Esophagus squamous epithelium (tissue), 5 donors: Measurements from ENCODE around the gene MTA3. TPM values are rescaled to one million over a fixed set of nuclear protein-coding genes. Genes with fewer than 3 reads are reported as not detected.
"Not testable (repeated sequence)": the region's sequence is repeated elsewhere in the genome, so short reads cannot be mapped to it uniquely, and the experiment has no call there.

ENCODE experiments used
- DNase-seq: peaks from one replicate; lab custom pipeline; 2025; lab: John Stamatoyannopoulos, UW
- H3K27ac ChIP-seq, 4 donors: fragments of 200-600 bp; sonication (generic); one replicate each; pipeline ENCODE4 v1.5.1; 2016 to 2019; ENCODE audit warnings: mild to moderate bottlenecking in 1 of 4
- H3K27me3 ChIP-seq, 4 donors: fragments of 200-600 bp; sonication (generic); 1 replicate in 3 of 4; 2 replicates in 1 of 4; pipeline versions ENCODE4 v1.5.1 to v1.6.0; 2017 to 2021; ENCODE audit warnings: antibody characterized with exemption in 1 of 4
- H3K36me3 ChIP-seq, 3 donors: fragments of 200-600 bp; sonication (generic); one replicate each; pipeline ENCODE4 v1.5.1; 2016 to 2019
- H3K4me1 ChIP-seq, 3 donors: fragments of 200-600 bp; sonication (generic); one replicate each; pipeline ENCODE4 v1.5.1; 2017 to 2019
- H3K4me3 ChIP-seq, 4 donors: fragments of 200-600 bp; sonication (generic); 1 replicate in 3 of 4; 2 replicates in 1 of 4; pipeline ENCODE4 v1.5.1; 2016 to 2019; ENCODE audit warnings: mild to moderate bottlenecking in 2 of 4, moderate library complexity in 1 of 4
- H3K9me3 ChIP-seq, 3 donors: fragments of 200-600 bp; sonication (generic); one replicate each; pipeline ENCODE4 v1.5.1; 2016 to 2019
- POLR2A ChIP-seq, 4 donors: fragments of 450-650 bp; IDR thresholded peaks; one replicate each; pipeline ENCODE4 v1.6.1; 2017; ENCODE audit warnings: antibody characterized with exemption in 4 of 4, mild to moderate bottlenecking in 4 of 4, moderate library complexity in 3 of 4
- WGBS, 2 donors: methylation state at CpG; one replicate each; pipeline ENCODE4 v1.1.5; 2018; 5-methylcytosine and 5-hydroxymethylcytosine counted together
- intact Hi-C: fragments of 100-400 bp; cut with DNase I; formaldehyde crosslinking; loops from one replicate; pipeline ENCODE4 v1.15.0; 2022
- total RNA-seq, 4 donors: library from RNA; depleted of rRNA; stranded (reverse); fragments of >200 nt; gene quantifications; one replicate each; pipeline ENCODE4 v1.1.0, GENCODE V29; 2016
- TF ChIP-seq, protein P1 (sequence below), 6 experiments: fragments of 450-650 bp in 4 of 6; fragments of 200-600 bp in 2 of 6; sonication (generic) in 2 of 6; IDR thresholded peaks; one replicate each; pipeline ENCODE4 v1.5.1; 2016 to 2019; ENCODE audit warnings: antibody characterized with exemption in 6 of 6, mild to moderate bottlenecking in 4 of 6, moderate library complexity in 4 of 6
- donor health status: DM: yes; HTN: yes; CAD: no.

MTA3 gene
- total RNA-seq, 4 donors from 2014 or later = 26.5 to 37.2 (median 34.4) TPM

DNA sequence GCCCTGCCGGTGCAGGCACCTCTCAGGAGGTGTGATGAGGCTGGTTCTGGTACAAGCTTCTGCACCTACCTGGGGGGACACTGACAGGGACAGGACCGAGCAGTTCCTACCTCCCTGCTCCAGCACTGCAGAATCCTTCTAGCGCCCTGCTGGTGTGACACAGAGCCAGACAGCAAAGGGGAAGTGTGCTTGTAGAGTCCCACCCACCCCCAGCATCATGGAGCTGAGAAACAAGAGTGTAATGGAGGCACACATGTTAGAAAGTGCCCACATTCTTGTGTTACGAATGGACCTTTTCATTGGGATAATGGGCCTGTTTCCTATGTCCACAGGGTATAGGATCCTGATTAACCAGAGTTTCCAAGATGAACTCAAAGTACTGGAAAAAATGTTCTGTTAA is 157.2 kb downstream of the MTA3 start:
- Histone ChIP-seq H3K27ac (no peak overlapping the region), H3K4me1 (peaks cover 0 to 13% (median 5%) of the 10 kb centered on the region in 3 donors), H3K27me3 (no peaks in the 10 kb centered on the region), H3K9me3 (peaks cover 0 to 11% (median 6%) of the 10 kb centered on the region in 3 donors), H3K4me3 (no peak overlapping the region), H3K36me3 (peaks cover 0 to 21% (median 0%) of the 10 kb centered on the region in 3 donors)
- no peak for DNase-seq
- TF ChIP-seq POLR2A (IDR thresholded peaks at IDR 0.05) = no peak
- TF ChIP-seq, protein P1, sequence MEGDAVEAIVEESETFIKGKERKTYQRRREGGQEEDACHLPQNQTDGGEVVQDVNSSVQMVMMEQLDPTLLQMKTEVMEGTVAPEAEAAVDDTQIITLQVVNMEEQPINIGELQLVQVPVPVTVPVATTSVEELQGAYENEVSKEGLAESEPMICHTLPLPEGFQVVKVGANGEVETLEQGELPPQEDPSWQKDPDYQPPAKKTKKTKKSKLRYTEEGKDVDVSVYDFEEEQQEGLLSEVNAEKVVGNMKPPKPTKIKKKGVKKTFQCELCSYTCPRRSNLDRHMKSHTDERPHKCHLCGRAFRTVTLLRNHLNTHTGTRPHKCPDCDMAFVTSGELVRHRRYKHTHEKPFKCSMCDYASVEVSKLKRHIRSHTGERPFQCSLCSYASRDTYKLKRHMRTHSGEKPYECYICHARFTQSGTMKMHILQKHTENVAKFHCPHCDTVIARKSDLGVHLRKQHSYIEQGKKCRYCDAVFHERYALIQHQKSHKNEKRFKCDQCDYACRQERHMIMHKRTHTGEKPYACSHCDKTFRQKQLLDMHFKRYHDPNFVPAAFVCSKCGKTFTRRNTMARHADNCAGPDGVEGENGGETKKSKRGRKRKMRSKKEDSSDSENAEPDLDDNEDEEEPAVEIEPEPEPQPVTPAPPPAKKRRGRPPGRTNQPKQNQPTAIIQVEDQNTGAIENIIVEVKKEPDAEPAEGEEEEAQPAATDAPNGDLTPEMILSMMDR (IDR thresholded peaks at IDR 0.05) = no peak
- intact Hi-C loops = no loop called here
- 73 to 95% methylated on average over 1 to 4 of the region's 4 CpGs for WGBS, 2 donors

GRCh38 chr2:42726680-42727079 is 158.2 kb downstream of the MTA3 start:
- Histone ChIP-seq H3K36me3 (peaks cover 0 to 21% (median 0%) of the 10 kb centered on the region in 3 donors), H3K27me3 (no peaks in the 10 kb centered on the region), H3K27ac (no peak overlapping the region), H3K9me3 (peaks cover 0 to 11% (median 6%) of the 10 kb centered on the region in 3 donors), H3K4me3 (no peak overlapping the region), H3K4me1 (peaks cover 0 to 13% (median 5%) of the 10 kb centered on the region in 3 donors)
- 87 to 96% methylated on average over 2 of the region's 2 CpGs for WGBS, 2 donors
- DNase-seq = no peak
- TF ChIP-seq, protein P1 (IDR thresholded peaks at IDR 0.05) = no peak
- TF ChIP-seq POLR2A (IDR thresholded peaks at IDR 0.05) = no peak
- intact Hi-C loops = no loop called here

- WGBS, 2 donors = 80 to 94% methylated on average over 4 of the region's 4 CpGs
- intact Hi-C loops = not testable (repeated sequence)
Measured at GRCh38 chr2:42731316-42731715, 162.9 kb downstream of the MTA3 start.

DNA sequence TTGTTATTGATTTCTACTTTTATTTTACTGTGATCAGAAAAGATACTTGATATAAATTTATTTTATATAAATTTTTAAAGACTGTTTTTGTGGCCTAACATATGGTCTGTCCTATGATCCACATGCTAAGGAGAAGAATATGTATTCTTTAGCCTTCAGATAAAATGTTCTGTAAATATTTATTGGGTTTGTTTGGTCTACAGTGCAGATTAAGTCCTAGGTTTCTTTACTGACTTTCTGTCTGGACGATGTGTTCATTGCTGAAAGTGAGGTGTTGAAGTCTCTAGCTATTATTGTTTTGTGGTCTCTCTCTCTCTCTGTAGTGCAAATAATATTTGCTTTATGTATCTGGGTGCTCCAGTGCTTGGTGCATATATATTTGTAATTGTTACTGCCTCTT is 165.4 kb downstream of the MTA3 start:
- WGBS, 2 donors = 75 to 82% methylated on average over 1 of the region's 1 CpG
- Histone ChIP-seq H3K27me3 (no peaks in the 10 kb centered on the region), H3K4me1 (no peaks in the 10 kb centered on the region), H3K27ac (no peak overlapping the region), H3K4me3 (no peak overlapping the region), H3K9me3 (peaks cover 0 to 11% (median 6%) of the 10 kb centered on the region in 3 donors), H3K36me3 (peaks cover 0 to 66% (median 0%) of the 10 kb centered on the region in 3 donors)
- intact Hi-C loops = no loop called here
- DNase-seq = no peak
- TF ChIP-seq POLR2A (IDR thresholded peaks at IDR 0.05) = no peak
- TF ChIP-seq, protein P1 (IDR thresholded peaks at IDR 0.05) = no peak

More at GRCh38 chr2:42731316-42731715, 162.9 kb downstream of the MTA3 start:
- not testable (repeated sequence) for DNase-seq, H3K4me1 ChIP-seq, H3K4me3 ChIP-seq, H3K27ac ChIP-seq, H3K27me3 ChIP-seq
- Histone ChIP-seq H3K9me3 (peaks cover 0 to 11% (median 6%) of the 10 kb centered on the region in 3 donors), H3K36me3 (peaks cover 0 to 52% (median 0%) of the 10 kb centered on the region in 3 donors)

GRCh38 chr2:42736598-42737322 is 168.3 kb downstream of the MTA3 start:
- Histone ChIP-seq H3K36me3 (peaks cover 0 to 71% (median 0%) of the 10 kb centered on the region in 3 donors), H3K4me3 (no peak overlapping the region), H3K27me3 (no peaks in the 10 kb centered on the region), H3K27ac (no peak overlapping the region), H3K4me1 (no peaks in the 10 kb centered on the region), H3K9me3 (no peaks in the 10 kb centered on the region)
- intact Hi-C loops = no loop called here
- TF ChIP-seq POLR2A (IDR thresholded peaks at IDR 0.05) = no peak
- TF ChIP-seq, protein P1 (IDR thresholded peaks at IDR 0.05) = no peak
- DNase-seq = no peak
